H9 (cell line): ENCODE data around the gene LIN54. TPM values are rescaled to one million over a fixed set of nuclear protein-coding genes. Genes with fewer than 3 reads are reported as not detected.

Source experiments
- DNase-seq: peaks from one replicate; pipeline ENCODE4 v3.0.0-alpha.2; 2017
- H2AFZ ChIP-seq: one replicate; pipeline ENCODE4 v1.6.1; 2013; ENCODE audit warnings: mild to moderate bottlenecking, low read length, control low read depth, moderate library complexity
- H2AK5ac ChIP-seq: 2 replicates; pipeline ENCODE4 v1.6.1; 2013; ENCODE audit warnings: low read length, control low read depth, mixed read lengths; ENCODE audit not compliant: insufficient read length
- H2BK120ac ChIP-seq: one replicate; pipeline ENCODE4 v1.6.1; 2013; ENCODE audit warnings: low read depth, mild to moderate bottlenecking, low read length, control low read depth, inconsistent platforms; ENCODE audit not compliant: poor library complexity, severe bottlenecking
- H2BK12ac ChIP-seq: 2 replicates; pipeline ENCODE4 v1.6.1; 2013; ENCODE audit warnings: low read length, control low read depth, mixed read lengths, low read depth; ENCODE audit not compliant: insufficient read length
- H2BK15ac ChIP-seq: 2 replicates; pipeline ENCODE4 v1.6.1; 2013; ENCODE audit warnings: low read depth, low read length, control low read depth
- H2BK20ac ChIP-seq: one replicate; pipeline ENCODE4 v1.6.1; 2013; ENCODE audit warnings: low read depth, mild to moderate bottlenecking, low read length, control low read depth, inconsistent platforms; ENCODE audit not compliant: poor library complexity, severe bottlenecking
- H2BK5ac ChIP-seq: 2 replicates; pipeline ENCODE4 v1.6.1; 2013; ENCODE audit warnings: low read length, control low read depth, mixed read lengths; ENCODE audit not compliant: insufficient read length
- H3K14ac ChIP-seq: 2 replicates; pipeline ENCODE4 v1.6.1; 2013; ENCODE audit warnings: low read length, control low read depth; ENCODE audit not compliant: insufficient read depth
- H3K18ac ChIP-seq: 2 replicates; pipeline ENCODE4 v1.6.1; 2013; ENCODE audit warnings: low read depth, mild to moderate bottlenecking, mixed read lengths, low read length, control low read depth; ENCODE audit not compliant: insufficient read length
- H3K23ac ChIP-seq: 2 replicates; pipeline ENCODE4 v1.6.1; 2013; ENCODE audit warnings: low read length, control low read depth, mixed read lengths, low read depth; ENCODE audit not compliant: insufficient read length
- H3K23me2 ChIP-seq: 2 replicates; pipeline ENCODE4 v1.6.1; 2013; ENCODE audit warnings: low read depth, mild to moderate bottlenecking, mixed read lengths, low read length, control low read depth; ENCODE audit not compliant: insufficient read length, poor library complexity, severe bottlenecking
- H3K27ac ChIP-seq: 2 replicates; pipeline ENCODE4 v1.5.1; 2013; ENCODE audit warnings: low read length, control low read depth, mixed read lengths, low read depth; ENCODE audit not compliant: insufficient read length
- H3K27me3 ChIP-seq: 2 replicates; pipeline ENCODE4 v1.6.1; 2013; ENCODE audit warnings: low read length, control low read depth, inconsistent platforms; ENCODE audit not compliant: insufficient read depth
- H3K4ac ChIP-seq: 2 replicates; pipeline ENCODE4 v1.6.1; 2013; ENCODE audit warnings: low read depth, mild to moderate bottlenecking, control low read depth, inconsistent platforms, low read length, moderate library complexity
- H3K4me1 ChIP-seq: 2 replicates; pipeline ENCODE4 v1.6.1; 2013; ENCODE audit warnings: low read length, control low read depth, inconsistent platforms; ENCODE audit not compliant: insufficient read depth
- H3K4me2 ChIP-seq: 2 replicates; pipeline ENCODE4 v1.6.1; 2013; ENCODE audit warnings: low read length, control low read depth, mixed read lengths; ENCODE audit not compliant: insufficient read length, insufficient read depth
- H3K56ac ChIP-seq: 2 replicates; pipeline ENCODE4 v1.6.1; 2013; ENCODE audit warnings: low read depth, mild to moderate bottlenecking, mixed read lengths, low read length, control low read depth; ENCODE audit not compliant: insufficient read length
- H3K79me1 ChIP-seq: 2 replicates; pipeline ENCODE4 v1.6.1; 2013; ENCODE audit warnings: low read depth, mild to moderate bottlenecking, moderate library complexity, low read length, control low read depth, inconsistent platforms; ENCODE audit not compliant: insufficient read depth, poor library complexity, severe bottlenecking
- H3K79me2 ChIP-seq: 2 replicates; pipeline ENCODE4 v1.6.1; 2013; ENCODE audit warnings: low read length, control low read depth, inconsistent platforms; ENCODE audit not compliant: insufficient read depth
- H3K9ac ChIP-seq: 2 replicates; pipeline ENCODE4 v1.6.1; 2013; ENCODE audit warnings: low read length, control low read depth, mixed read lengths; ENCODE audit not compliant: insufficient read length; ENCODE audit errors: extremely low read depth
- H3K9me3 ChIP-seq: one replicate; pipeline ENCODE4 v1.6.1; 2013; ENCODE audit warnings: low read depth, low read length, inconsistent platforms; ENCODE audit not compliant: control insufficient read depth
- H3T11ph ChIP-seq: one replicate; pipeline ENCODE4 v1.6.1; 2013; ENCODE audit warnings: mild to moderate bottlenecking, low read length, control low read depth, inconsistent platforms
- H4K20me1 ChIP-seq: one replicate; pipeline ENCODE4 v1.6.1; 2013; ENCODE audit not compliant: control insufficient read depth, insufficient read length, insufficient read depth
- H4K5ac ChIP-seq: 2 replicates; pipeline ENCODE4 v1.6.1; 2013; ENCODE audit warnings: low read depth, mild to moderate bottlenecking, mixed read lengths, low read length, control low read depth; ENCODE audit not compliant: insufficient read length
- H4K8ac ChIP-seq: replicated peaks from 2 replicates; pipeline ENCODE4 v1.6.1; 2013; ENCODE audit warnings: low read length, control low read depth, mixed read lengths, low read depth; ENCODE audit not compliant: insufficient read length
- H4K91ac ChIP-seq: 2 replicates; pipeline ENCODE4 v1.6.1; 2013; ENCODE audit warnings: low read depth, mild to moderate bottlenecking, moderate library complexity, mixed read lengths, low read length, control low read depth; ENCODE audit not compliant: insufficient read length
- H3K27ac Mint-ChIP-seq, 3 experiments: 2 replicates in 2 of 3; 3 replicates in 1 of 3; pipeline ENCODE4 v1.8.0; 2020 to 2021; ENCODE audit warnings: mixed read lengths in 3 of 3, mild to moderate bottlenecking in 1 of 3, moderate library complexity in 1 of 3
- H3K27me3 Mint-ChIP-seq: 2 replicates; pipeline ENCODE4 v1.8.0; 2021; ENCODE audit warnings: low read depth, mild to moderate bottlenecking, moderate library complexity, mixed read lengths
- H3K36me3 Mint-ChIP-seq, 3 experiments: 2 replicates in 2 of 3; 3 replicates in 1 of 3; pipeline ENCODE4 v1.8.0; 2020 to 2021; ENCODE audit warnings: low read depth in 3 of 3, mixed read lengths in 3 of 3; ENCODE audit not compliant: insufficient read depth in 1 of 3
- H3K4me1 Mint-ChIP-seq, 2 experiments: 2 replicates each; pipeline ENCODE4 v1.8.0; 2020; ENCODE audit warnings: mixed read lengths in 2 of 2
- H3K4me3 Mint-ChIP-seq, 2 experiments: 2 replicates in 1 of 2; 3 replicates in 1 of 2; pipeline ENCODE4 v1.8.0; 2020 to 2021; ENCODE audit warnings: mild to moderate bottlenecking in 2 of 2, mixed read lengths in 2 of 2, moderate library complexity in 1 of 2
- H3K9me3 Mint-ChIP-seq, 2 experiments: 2 replicates in 1 of 2; 3 replicates in 1 of 2; pipeline ENCODE4 v1.8.0; 2020; ENCODE audit warnings: mild to moderate bottlenecking in 2 of 2, mixed read lengths in 2 of 2, moderate library complexity in 1 of 2
- WGBS: extraction: QIAGEN DNeasy Blood & Tissue Kit; methylation state at CpG from one replicate; pipeline ENCODE4 v1.1.7; 2013; ENCODE audit warnings: missing lambda C conversion rate, low lambda C conversion rate, mixed read lengths; ENCODE audit not compliant: insufficient read length; ENCODE audit errors: extremely low coverage; 5-methylcytosine and 5-hydroxymethylcytosine counted together
- total RNA-seq: library from RNA; stranded (reverse); gene quantifications from 2 replicates; pipeline ENCODE4 v1.2.1, GENCODE V29; 2021
- TF ChIP-seq, protein P1 (sequence below): fragments of 200-600 bp; sonication (generic); conservative IDR thresholded peaks from 3 replicates; pipeline ENCODE4 v1.8.0; 2021; ENCODE audit warnings: antibody characterized with exemption, mild to moderate bottlenecking

The LIN54 gene
- total RNA-seq, 1 experiment from 2014 or later: 16.3 TPM

GRCh38 chr4:82981138-82981537 lies 29.5 kb downstream of the LIN54 start:
- no peak overlapping the region for H3K56ac ChIP-seq
- no peak overlapping the region for H3K9ac ChIP-seq
- H3T11ph ChIP-seq: no peak overlapping the region

More at GRCh38 chr4:82981138-82981537, 29.5 kb downstream of the LIN54 start:
- no peak overlapping the region for H4K5ac ChIP-seq
- H4K20me1 ChIP-seq: no peaks in the 10 kb centered on the region
- H3K27ac Mint-ChIP-seq: no peak overlapping the region
- no peak overlapping the region for H3K14ac ChIP-seq
- TF ChIP-seq, protein P1, sequence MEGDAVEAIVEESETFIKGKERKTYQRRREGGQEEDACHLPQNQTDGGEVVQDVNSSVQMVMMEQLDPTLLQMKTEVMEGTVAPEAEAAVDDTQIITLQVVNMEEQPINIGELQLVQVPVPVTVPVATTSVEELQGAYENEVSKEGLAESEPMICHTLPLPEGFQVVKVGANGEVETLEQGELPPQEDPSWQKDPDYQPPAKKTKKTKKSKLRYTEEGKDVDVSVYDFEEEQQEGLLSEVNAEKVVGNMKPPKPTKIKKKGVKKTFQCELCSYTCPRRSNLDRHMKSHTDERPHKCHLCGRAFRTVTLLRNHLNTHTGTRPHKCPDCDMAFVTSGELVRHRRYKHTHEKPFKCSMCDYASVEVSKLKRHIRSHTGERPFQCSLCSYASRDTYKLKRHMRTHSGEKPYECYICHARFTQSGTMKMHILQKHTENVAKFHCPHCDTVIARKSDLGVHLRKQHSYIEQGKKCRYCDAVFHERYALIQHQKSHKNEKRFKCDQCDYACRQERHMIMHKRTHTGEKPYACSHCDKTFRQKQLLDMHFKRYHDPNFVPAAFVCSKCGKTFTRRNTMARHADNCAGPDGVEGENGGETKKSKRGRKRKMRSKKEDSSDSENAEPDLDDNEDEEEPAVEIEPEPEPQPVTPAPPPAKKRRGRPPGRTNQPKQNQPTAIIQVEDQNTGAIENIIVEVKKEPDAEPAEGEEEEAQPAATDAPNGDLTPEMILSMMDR: no peak
- H3K79me2 ChIP-seq: no peaks in the 10 kb centered on the region
- no peaks in the 10 kb centered on the region for H3K9me3 ChIP-seq
- H3K9me3 Mint-ChIP-seq: no peaks in the 10 kb centered on the region
- H3K27me3 ChIP-seq: no peaks in the 10 kb centered on the region
- H3K23me2 ChIP-seq: no peaks in the 10 kb centered on the region
- no peak overlapping the region for H2AFZ ChIP-seq
- H2BK20ac ChIP-seq: no peak overlapping the region
- no peak overlapping the region for H3K4me2 ChIP-seq
- no peak overlapping the region for H3K4ac ChIP-seq
- H3K18ac ChIP-seq: no peak overlapping the region
- no peak overlapping the region for H2BK120ac ChIP-seq
- H3K36me3 Mint-ChIP-seq: peaks cover 0 to 7% (median 2%) of the 10 kb centered on the region in 3 experiments; a peak in 2 of 7 replicates
- no peaks in the 10 kb centered on the region for H3K4me1 Mint-ChIP-seq
- no peak overlapping the region for H3K4me3 Mint-ChIP-seq
- H4K8ac ChIP-seq: no peak overlapping the region
- no peak overlapping the region for H2BK5ac ChIP-seq
- H4K91ac ChIP-seq: no peak overlapping the region
- no peak overlapping the region for H2BK12ac ChIP-seq
- no peaks in the 10 kb centered on the region for H3K79me1 ChIP-seq
- no CpG with 5 or more reads among the region's 1 CpG for WGBS
- no peaks in the 10 kb centered on the region for H3K4me1 ChIP-seq
- no peak overlapping the region for H3K23ac ChIP-seq
- DNase-seq: no peak
- H2AK5ac ChIP-seq: no peak overlapping the region
- H3K27ac ChIP-seq: no peak overlapping the region
- H2BK15ac ChIP-seq: no peak overlapping the region
- no peaks in the 10 kb centered on the region for H3K27me3 Mint-ChIP-seq
